Activated naive CD4-positive, alpha-beta T cell treated with anti-CD3 and anti-CD28 coated beads, Interleukin-2, amount 50 U/mL, for 72 hours (primary cell): ENCODE data around the gene ILF2. TPM values are rescaled to one million over a fixed set of nuclear protein-coding genes. Genes with fewer than 3 reads are reported as not detected.
"Not testable (repeated sequence)": the region's sequence is repeated elsewhere in the genome, so short reads cannot be mapped to it uniquely, and the experiment has no call there.

ENCODE experiments used
- ATAC-seq, 2 donors: fragments of 150-1000 bp; cut with Tn5 transposase; 2 replicates each; pipeline ENCODE4 v1.10.0; 2021; ENCODE audit warnings: mild to moderate bottlenecking in 2 of 2, moderate library complexity in 2 of 2
- DNase-seq, 2 donors: peaks; one replicate each; pipeline ENCODE4 v3.0.0; 2021 to 2022; ENCODE audit warnings: low spot score in 2 of 2
- H3K27ac Mint-ChIP-seq, 2 donors: one replicate each; pipeline ENCODE4 v1.8.0; 2022; ENCODE audit warnings: mild to moderate bottlenecking in 2 of 2, mixed read lengths in 2 of 2
- H3K36me3 Mint-ChIP-seq, 2 donors: one replicate each; pipeline ENCODE4 v1.8.0; 2022; ENCODE audit warnings: mixed read lengths in 2 of 2
- H3K9me3 Mint-ChIP-seq, 2 donors: one replicate each; pipeline ENCODE4 v1.8.0; 2022; ENCODE audit warnings: mixed read lengths in 2 of 2
- total RNA-seq, 2 donors: library from RNA; stranded (reverse); gene quantifications; one replicate each; pipeline ENCODE4 v1.2.3, GENCODE V29; 2022

Gene ILF2
- total RNA-seq, 2 donors from 2014 or later, result 247 to 316 TPM

- no peaks in the 10 kb centered on the region for H3K9me3 Mint-ChIP-seq
- H3K27ac Mint-ChIP-seq, result no peak overlapping the region
- ATAC-seq (no peak), DNase-seq (no peak)
- no peaks in the 10 kb centered on the region for H3K36me3 Mint-ChIP-seq
Observed at GRCh38 chr1:153685544-153686340, 14.9 kb upstream of the ILF2 start.

- DNase-seq (no peak), ATAC-seq (no peak)
- Mint-ChIP-seq H3K36me3 (no peaks in the 10 kb centered on the region), H3K27ac (no peak overlapping the region), H3K9me3 (no peaks in the 10 kb centered on the region)
Observed at GRCh38 chr1:153684892-153685291, 14.1 kb upstream of the ILF2 start.

GRCh38 chr1:153683854-153684253 is 13.1 kb upstream of the ILF2 start:
- Mint-ChIP-seq H3K9me3 (no peaks in the 10 kb centered on the region), H3K27ac (no peak overlapping the region), H3K36me3 (no peaks in the 10 kb centered on the region)
- no peak for ATAC-seq
- no peak for DNase-seq

GRCh38 chr1:153682730-153683129 is 11.9 kb upstream of the ILF2 start:
- Mint-ChIP-seq H3K36me3 (no peaks in the 10 kb centered on the region), H3K9me3 (no peaks in the 10 kb centered on the region), H3K27ac (no peak overlapping the region)
- DNase-seq (no peak), ATAC-seq (no peak)

- ATAC-seq (no peak), DNase-seq (no peak)
- Mint-ChIP-seq H3K27ac (no peak overlapping the region), H3K9me3 (no peaks in the 10 kb centered on the region), H3K36me3 (no peaks in the 10 kb centered on the region)
Observed at GRCh38 chr1:153680120-153680403, 9.3 kb upstream of the ILF2 start.

GRCh38 chr1:153679337-153680119 is 8.7 kb upstream of the ILF2 start:
- ATAC-seq, result peak; percentile 52 to 65
- Mint-ChIP-seq H3K27ac (no peak overlapping the region), H3K36me3 (no peaks in the 10 kb centered on the region), H3K9me3 (no peaks in the 10 kb centered on the region)
- peak in 1 of 2 donors; percentile 36 for DNase-seq

GRCh38 chr1:153678519-153679336 is 7.9 kb upstream of the ILF2 start, which contains the start of gene NPR1:
NPR1 (plus strand) TSS chr1:153678688; CDS start chr1:153679109, 421 bp downstream.
- no peaks in the 10 kb centered on the region for H3K9me3 Mint-ChIP-seq
- no peaks in the 10 kb centered on the region for H3K36me3 Mint-ChIP-seq
- ATAC-seq (peak; percentile 38 to 52), DNase-seq (no peak)
- no peak within 1 kb of the TSS for H3K27ac Mint-ChIP-seq

GRCh38 chr1:153677718-153678518 is 7.1 kb upstream of the ILF2 start:
- Mint-ChIP-seq H3K36me3 (no peaks in the 10 kb centered on the region), H3K9me3 (no peaks in the 10 kb centered on the region), H3K27ac (no peak overlapping the region)
- DNase-seq, result peak in 1 of 2 donors; percentile 51
- peak; percentile 60 to 73 for ATAC-seq

GRCh38 chr1:153673511-153673910 is 2.7 kb upstream of the ILF2 start:
- DNase-seq (no peak), ATAC-seq (no peak)
- Mint-ChIP-seq H3K36me3 (peaks cover 0 to under 1% of the 10 kb centered on the region in 2 donors), H3K27ac (no peak overlapping the region), H3K9me3 (no peaks in the 10 kb centered on the region)

GRCh38 chr1:153671628-153672353 is 998 bp upstream of the ILF2 start:
- H3K36me3 Mint-ChIP-seq, result peaks cover 0 to 18% of the 10 kb centered on the region in 2 donors
- DNase-seq (peak in 1 of 2 donors; percentile 57), ATAC-seq (peak; percentile 42 to 47)
- H3K9me3 Mint-ChIP-seq, H3K27ac Mint-ChIP-seq: not testable (repeated sequence)

- Mint-ChIP-seq H3K27ac (no peak overlapping the region), H3K36me3 (peaks cover 11 to 28% of the 10 kb centered on the region in 2 donors), H3K9me3 (no peaks in the 10 kb centered on the region)
- ATAC-seq, result no peak
- DNase-seq, result no peak
Observed at GRCh38 chr1:153670257-153670858, 435 bp downstream of the ILF2 start.

- ATAC-seq, result no peak
- DNase-seq, result no peak
- Mint-ChIP-seq H3K9me3 (no peaks in the 10 kb centered on the region), H3K27ac (no peak overlapping the region), H3K36me3 (peaks cover 18 to 35% of the 10 kb centered on the region in 2 donors)
Observed at GRCh38 chr1:153669606-153670005, 1.2 kb downstream of the ILF2 start.

- not testable (repeated sequence) for DNase-seq, ATAC-seq, H3K9me3 Mint-ChIP-seq
- peaks cover 26 to 35% of the 10 kb centered on the region in 2 donors for H3K36me3 Mint-ChIP-seq
- H3K27ac Mint-ChIP-seq, result peak overlapping the region; percentile 64 to 93
Observed at GRCh38 chr1:153668672-153669071, 2.1 kb downstream of the ILF2 start.

GRCh38 chr1:153667439-153667838 is 3.4 kb downstream of the ILF2 start:
- Mint-ChIP-seq H3K9me3 (no peaks in the 10 kb centered on the region), H3K27ac (peak overlapping the region in 1 of 2 donors; percentile 64), H3K36me3 (peaks cover 26 to 35% of the 10 kb centered on the region in 2 donors)
- ATAC-seq (no peak), DNase-seq (no peak)

- ATAC-seq (no peak), DNase-seq (no peak)
- Mint-ChIP-seq H3K27ac (no peak overlapping the region), H3K9me3 (no peaks in the 10 kb centered on the region), H3K36me3 (peaks cover 31 to 42% of the 10 kb centered on the region in 2 donors)
Observed at GRCh38 chr1:153663211-153663610, 7.6 kb downstream of the ILF2 start.
